ENCODE results near the gene MIPEP. TPM values are rescaled to one million over a fixed set of nuclear protein-coding genes. Genes with fewer than 3 reads are reported as not detected.

MIPEP gene
- polyA plus RNA-seq, 2 of the 4 experiments (the other 2 are of a cell fraction): 21.6 to 32.8 TPM

GRCh38 chr13:23824371-23824770 is 64.8 kb downstream of the MIPEP start:
- 84% methylated on average over 3 of the region's 3 CpGs for WGBS (ENCODE audit: missing lambda C conversion rate)
- POLR2A ChIA-PET: no interaction called here

GRCh38 chr13:23822252-23822824 is 66.9 kb downstream of the MIPEP start:
- DNase-seq (ENCODE audit: low read depth in 1 of 2, low spot score in 1 of 2) (no peak), FAIRE-seq (no peak), ATAC-seq (no peak)
- no peaks in the 10 kb centered on the region for H3K4me1 ChIP-seq
- ChIA-PET POLR2A (no interaction called here), CTCF (no interaction called here)
- no peak overlapping the region for H3K27ac ChIP-seq
- peaks cover 13% of the 10 kb centered on the region for H3K9me3 ChIP-seq
- no peak overlapping the region for H3K4me2 ChIP-seq
- 100% methylated on average over 3 of the region's 3 CpGs for WGBS (ENCODE audit: missing lambda C conversion rate)
- TF ChIP-seq GATA3 (IDR thresholded peaks at IDR 0.05; ENCODE audit: borderline replicate concordance): no peak
- TF ChIP-seq KDM5A (IDR thresholded peaks at IDR 0.05): no peak
- no peak for TF ChIP-seq ZC3H11A (IDR thresholded peaks at IDR 0.05)
- TF ChIP-seq MAX (IDR thresholded peaks at IDR 0.05): no peak
- TF ChIP-seq, protein P1, sequence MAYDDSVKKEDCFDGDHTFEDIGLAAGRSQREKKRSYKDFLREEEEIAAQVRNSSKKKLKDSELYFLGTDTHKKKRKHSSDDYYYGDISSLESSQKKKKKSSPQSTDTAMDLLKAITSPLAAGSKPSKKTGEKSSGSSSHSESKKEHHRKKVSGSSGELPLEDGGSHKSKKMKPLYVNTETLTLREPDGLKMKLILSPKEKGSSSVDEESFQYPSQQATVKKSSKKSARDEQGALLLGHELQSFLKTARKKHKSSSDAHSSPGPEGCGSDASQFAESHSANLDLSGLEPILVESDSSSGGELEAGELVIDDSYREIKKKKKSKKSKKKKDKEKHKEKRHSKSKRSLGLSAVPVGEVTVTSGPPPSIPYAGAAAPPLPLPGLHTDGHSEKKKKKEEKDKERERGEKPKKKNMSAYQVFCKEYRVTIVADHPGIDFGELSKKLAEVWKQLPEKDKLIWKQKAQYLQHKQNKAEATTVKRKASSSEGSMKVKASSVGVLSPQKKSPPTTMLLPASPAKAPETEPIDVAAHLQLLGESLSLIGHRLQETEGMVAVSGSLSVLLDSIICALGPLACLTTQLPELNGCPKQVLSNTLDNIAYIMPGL (CRISPR knock-in tag; IDR thresholded peaks at IDR 0.05; ENCODE audit: borderline replicate concordance): no peak
- no peak for TF ChIP-seq HES2 (IDR thresholded peaks at IDR 0.05)
- no peak for TF ChIP-seq HOXB5 (CRISPR knock-in tag; IDR thresholded peaks at IDR 0.05)
- no peak for TF ChIP-seq ZSCAN20 (CRISPR knock-in tag; IDR thresholded peaks at IDR 0.05)
- no peak for TF ChIP-seq E2F6 (IDR thresholded peaks at IDR 0.05; ENCODE audit: borderline replicate concordance, low read depth)
- TF ChIP-seq EHMT2 (IDR thresholded peaks at IDR 0.05; ENCODE audit: low read depth): no peak
- TF ChIP-seq TP53 (CRISPR knock-in tag; IDR thresholded peaks at IDR 0.05): no peak
- TF ChIP-seq PHF8 (IDR thresholded peaks at IDR 0.05; ENCODE audit: borderline replicate concordance, low read depth): no peak
- no peak for TF ChIP-seq CBX2 (IDR thresholded peaks at IDR 0.05; ENCODE audit: borderline replicate concordance, low read depth)
- H3K4me3 ChIP-seq: no peak overlapping the region

More at GRCh38 chr13:23824371-23824770, 64.8 kb downstream of the MIPEP start:
- CTCF ChIA-PET: interaction anchor here (1.1 kb wide), 1 partner anchor 109 kb away, joined by 4 read pairs; no protein-coding TSS in a partner anchor
- ATAC-seq: no peak
- no peak overlapping the region for H3K4me3 ChIP-seq
- DNase-seq (ENCODE audit: low read depth in 1 of 2, low spot score in 1 of 2): no peak
- H3K27ac ChIP-seq: no peak overlapping the region
- no peak overlapping the region for H3K4me2 ChIP-seq
- H3K9me3 ChIP-seq: peaks cover 13% of the 10 kb centered on the region
- no peak for FAIRE-seq
- no peak for TF ChIP-seq HOXB5 (CRISPR knock-in tag; IDR thresholded peaks at IDR 0.05)
- no peak for TF ChIP-seq MAZ (IDR thresholded peaks at IDR 0.05; ENCODE audit: borderline replicate concordance, low read depth, low read length)
- TF ChIP-seq HOXA7 (CRISPR knock-in tag; IDR thresholded peaks at IDR 0.05): no peak
- no peak for TF ChIP-seq RFX5 (IDR thresholded peaks at IDR 0.05)
- TF ChIP-seq CHD4 (IDR thresholded peaks at IDR 0.05; ENCODE audit: borderline replicate concordance): no peak
- no peak for TF ChIP-seq ATOH8 (CRISPR knock-in tag; IDR thresholded peaks at IDR 0.05; ENCODE audit: low read depth)
- no peak for TF ChIP-seq BCL3 (IDR thresholded peaks at IDR 0.05)
- TF ChIP-seq KDM5A (IDR thresholded peaks at IDR 0.05): no peak
- TF ChIP-seq REST (IDR thresholded peaks at IDR 0.05): no peak
- no peak for TF ChIP-seq FOSB (CRISPR knock-in tag; IDR thresholded peaks at IDR 0.05)
- no peak for TF ChIP-seq RARB (CRISPR knock-in tag; IDR thresholded peaks at IDR 0.05)
- TF ChIP-seq HDAC2 (IDR thresholded peaks at IDR 0.05): no peak
- TF ChIP-seq ESRRA (IDR thresholded peaks at IDR 0.05; ENCODE audit: borderline replicate concordance, low read length): no peak
- no peak for TF ChIP-seq NPAS2 (CRISPR knock-in tag; IDR thresholded peaks at IDR 0.05; ENCODE audit: borderline replicate concordance)
- no peak for TF ChIP-seq CBX2 (IDR thresholded peaks at IDR 0.05; ENCODE audit: borderline replicate concordance, low read depth)
- no peak for TF ChIP-seq CBX8 (IDR thresholded peaks at IDR 0.05)
- no peak for TF ChIP-seq ZSCAN20 (CRISPR knock-in tag; IDR thresholded peaks at IDR 0.05)
- TF ChIP-seq FOSL2 (IDR thresholded peaks at IDR 0.05): no peak
- TF ChIP-seq FOSL2 (CRISPR knock-in tag; IDR thresholded peaks at IDR 0.05): no peak
- no peaks in the 10 kb centered on the region for H3K4me1 ChIP-seq
